ENCODE measurements around the gene MREG.
"Not testable (repeated sequence)": the region's sequence is repeated elsewhere in the genome, so short reads cannot be mapped to it uniquely, and the experiment has no call there.

Gene MREG

GRCh38 chr2:215966951-215967350, 46.4 kb downstream of the MREG start:
- no peak overlapping the region for H3K4me3 ChIP-seq (ENCODE audit: low read depth, low read length)
- in situ Hi-C loops (cut with HindIII; ENCODE audit: low pct_ligation_motif_present, low sequenced_read_pairs), result no loop called here
- no peak for DNase-seq
- H3K36me3 ChIP-seq (replicated peaks), result no peaks in the 10 kb centered on the region
- TF ChIP-seq CTCF (IDR thresholded peaks at IDR 0.05; ENCODE audit: low read depth, low read length, missing control alignments), result no peak
- no peak overlapping the region for H3K27ac ChIP-seq
- H3K27me3 ChIP-seq (replicated peaks), result no peaks in the 10 kb centered on the region

- no peak for TF ChIP-seq CTCF (IDR thresholded peaks at IDR 0.05; ENCODE audit: low read depth, low read length, missing control alignments)
Observed at GRCh38 chr2:215966274-215966673, 47.1 kb downstream of the MREG start.

GRCh38 chr2:215965532-215966165, 47.7 kb downstream of the MREG start:
- no peaks in the 10 kb centered on the region for H3K27me3 ChIP-seq (replicated peaks)
- no peak overlapping the region for H3K4me3 ChIP-seq (ENCODE audit: low read depth, low read length)
- in situ Hi-C loops (cut with HindIII; ENCODE audit: low pct_ligation_motif_present, low sequenced_read_pairs), result no loop called here
- no peak overlapping the region for H3K27ac ChIP-seq
- no peak for TF ChIP-seq CTCF (IDR thresholded peaks at IDR 0.05; ENCODE audit: low read depth, low read length, missing control alignments)
- H3K36me3 ChIP-seq (replicated peaks), result no peaks in the 10 kb centered on the region
- DNase-seq, result no peak

More at GRCh38 chr2:215966274-215966673, 47.1 kb downstream of the MREG start:
- Histone ChIP-seq H3K27me3 (replicated peaks) (no peaks in the 10 kb centered on the region), H3K4me3 (ENCODE audit: low read depth, low read length) (no peak overlapping the region), H3K27ac (no peak overlapping the region), H3K36me3 (replicated peaks) (no peaks in the 10 kb centered on the region)
- DNase-seq, result no peak
- in situ Hi-C loops (cut with HindIII; ENCODE audit: low pct_ligation_motif_present, low sequenced_read_pairs), result no loop called here

- Histone ChIP-seq H3K27me3 (replicated peaks) (no peaks in the 10 kb centered on the region), H3K4me3 (ENCODE audit: low read depth, low read length) (no peak overlapping the region), H3K27ac (no peak overlapping the region), H3K36me3 (replicated peaks) (no peaks in the 10 kb centered on the region)
- in situ Hi-C loops (cut with HindIII; ENCODE audit: low pct_ligation_motif_present, low sequenced_read_pairs), result no loop called here
- TF ChIP-seq CTCF (IDR thresholded peaks at IDR 0.05; ENCODE audit: low read depth, low read length, missing control alignments), result no peak
- no peak for DNase-seq
Observed at GRCh38 chr2:215961981-215962380, 51.4 kb downstream of the MREG start.

GRCh38 chr2:215958257-215958656, 55.1 kb downstream of the MREG start:
- DNase-seq, result no peak
- Histone ChIP-seq H3K4me3 (ENCODE audit: low read depth, low read length) (no peak overlapping the region), H3K36me3 (replicated peaks) (no peaks in the 10 kb centered on the region), H3K27ac (no peak overlapping the region), H3K27me3 (replicated peaks) (no peaks in the 10 kb centered on the region)
- in situ Hi-C loops (cut with HindIII; ENCODE audit: low pct_ligation_motif_present, low sequenced_read_pairs), result no loop called here
- TF ChIP-seq CTCF (IDR thresholded peaks at IDR 0.05; ENCODE audit: low read depth, low read length, missing control alignments), result no peak

GRCh38 chr2:215957354-215958122, 55.8 kb downstream of the MREG start:
- H3K36me3 ChIP-seq (replicated peaks); H3K27me3 ChIP-seq (replicated peaks); DNase-seq; H3K4me3 ChIP-seq (ENCODE audit: low read depth, low read length); H3K27ac ChIP-seq; in situ Hi-C loops (cut with HindIII; ENCODE audit: low pct_ligation_motif_present, low sequenced_read_pairs): not testable (repeated sequence)
